ENCODE measurements around the gene PPM1J. TPM values are rescaled to one million over a fixed set of nuclear protein-coding genes. Genes with fewer than 3 reads are reported as not detected.

Gene PPM1J
- total RNA-seq, 1 donor from 2014 or later, result 1.6 TPM

- no peak for DNase-seq (ENCODE audit: low spot score)
- TF ChIP-seq, protein P1, sequence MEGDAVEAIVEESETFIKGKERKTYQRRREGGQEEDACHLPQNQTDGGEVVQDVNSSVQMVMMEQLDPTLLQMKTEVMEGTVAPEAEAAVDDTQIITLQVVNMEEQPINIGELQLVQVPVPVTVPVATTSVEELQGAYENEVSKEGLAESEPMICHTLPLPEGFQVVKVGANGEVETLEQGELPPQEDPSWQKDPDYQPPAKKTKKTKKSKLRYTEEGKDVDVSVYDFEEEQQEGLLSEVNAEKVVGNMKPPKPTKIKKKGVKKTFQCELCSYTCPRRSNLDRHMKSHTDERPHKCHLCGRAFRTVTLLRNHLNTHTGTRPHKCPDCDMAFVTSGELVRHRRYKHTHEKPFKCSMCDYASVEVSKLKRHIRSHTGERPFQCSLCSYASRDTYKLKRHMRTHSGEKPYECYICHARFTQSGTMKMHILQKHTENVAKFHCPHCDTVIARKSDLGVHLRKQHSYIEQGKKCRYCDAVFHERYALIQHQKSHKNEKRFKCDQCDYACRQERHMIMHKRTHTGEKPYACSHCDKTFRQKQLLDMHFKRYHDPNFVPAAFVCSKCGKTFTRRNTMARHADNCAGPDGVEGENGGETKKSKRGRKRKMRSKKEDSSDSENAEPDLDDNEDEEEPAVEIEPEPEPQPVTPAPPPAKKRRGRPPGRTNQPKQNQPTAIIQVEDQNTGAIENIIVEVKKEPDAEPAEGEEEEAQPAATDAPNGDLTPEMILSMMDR (IDR thresholded peaks at IDR 0.05; ENCODE audit: unreplicated experiment), result no peak
- H3K4me1 Mint-ChIP-seq (ENCODE audit: unreplicated experiment), result peaks cover 3% of the 10 kb centered on the region
- H3K27ac Mint-ChIP-seq (ENCODE audit: unreplicated experiment), result no peak overlapping the region
- H3K9me3 Mint-ChIP-seq (ENCODE audit: unreplicated experiment), result no peaks in the 10 kb centered on the region
- no peak overlapping the region for H3K4me3 Mint-ChIP-seq (ENCODE audit: unreplicated experiment)
- H3K27me3 Mint-ChIP-seq (ENCODE audit: unreplicated experiment), result peaks cover 11% of the 10 kb centered on the region
- peaks cover 24% of the 10 kb centered on the region for H3K36me3 Mint-ChIP-seq (ENCODE audit: low read depth, unreplicated experiment)
Measured at GRCh38 chr1:112692681-112693080, 22.5 kb downstream of the PPM1J start.

GRCh38 chr1:112689842-112690237 lies 25.3 kb downstream of the PPM1J start:
- Mint-ChIP-seq H3K4me1 (ENCODE audit: unreplicated experiment) (peaks cover 3% of the 10 kb centered on the region), H3K36me3 (ENCODE audit: low read depth, unreplicated experiment) (peaks cover 17% of the 10 kb centered on the region), H3K27ac (ENCODE audit: unreplicated experiment) (no peak overlapping the region), H3K4me3 (ENCODE audit: unreplicated experiment) (no peak overlapping the region), H3K9me3 (ENCODE audit: unreplicated experiment) (no peaks in the 10 kb centered on the region), H3K27me3 (ENCODE audit: unreplicated experiment) (peaks cover 2% of the 10 kb centered on the region)
- DNase-seq (ENCODE audit: low spot score), result no peak
- TF ChIP-seq, protein P1 (IDR thresholded peaks at IDR 0.05; ENCODE audit: unreplicated experiment), result no peak

- H3K27me3 Mint-ChIP-seq (ENCODE audit: unreplicated experiment), result peaks cover 2% of the 10 kb centered on the region
- H3K4me3 Mint-ChIP-seq (ENCODE audit: unreplicated experiment), result no peak overlapping the region
- TF ChIP-seq, protein P1 (IDR thresholded peaks at IDR 0.05; ENCODE audit: unreplicated experiment), result no peak
- no peaks in the 10 kb centered on the region for H3K9me3 Mint-ChIP-seq (ENCODE audit: unreplicated experiment)
- no peak for DNase-seq (ENCODE audit: low spot score)
- H3K4me1 Mint-ChIP-seq (ENCODE audit: unreplicated experiment), result peaks cover 3% of the 10 kb centered on the region
- H3K27ac Mint-ChIP-seq (ENCODE audit: unreplicated experiment), result no peak overlapping the region
- H3K36me3 Mint-ChIP-seq (ENCODE audit: low read depth, unreplicated experiment), result peaks cover 17% of the 10 kb centered on the region
Measured at GRCh38 chr1:112689196-112689841, 25.8 kb downstream of the PPM1J start.

DNA sequence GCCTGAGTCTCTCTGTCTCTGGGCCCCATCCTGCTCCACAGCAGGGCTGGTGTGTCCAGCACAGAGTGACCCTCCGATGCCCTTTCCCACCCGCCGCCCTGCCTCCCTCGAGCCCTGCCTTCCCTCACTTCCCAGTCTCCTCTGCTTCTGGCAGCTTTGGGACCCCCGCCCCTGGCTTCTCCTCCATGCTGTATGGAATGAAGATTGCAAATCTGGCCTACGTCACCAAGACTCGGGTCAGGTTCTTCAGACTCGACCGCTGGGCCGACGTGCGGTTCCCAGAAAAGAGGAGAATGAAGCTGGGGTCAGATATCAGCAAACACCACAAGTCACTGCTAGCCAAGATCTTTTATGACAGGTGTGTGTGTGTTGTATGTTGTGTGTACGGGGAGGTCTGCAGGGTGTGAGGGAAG lies 26.3 kb downstream of the PPM1J start:
- TF ChIP-seq, protein P1 (IDR thresholded peaks at IDR 0.05; ENCODE audit: unreplicated experiment), result no peak
- no peak for DNase-seq (ENCODE audit: low spot score)
- peaks cover 2% of the 10 kb centered on the region for H3K27me3 Mint-ChIP-seq (ENCODE audit: unreplicated experiment)
- no peak overlapping the region for H3K27ac Mint-ChIP-seq (ENCODE audit: unreplicated experiment)
- H3K4me3 Mint-ChIP-seq (ENCODE audit: unreplicated experiment), result no peak overlapping the region
- H3K9me3 Mint-ChIP-seq (ENCODE audit: unreplicated experiment), result no peaks in the 10 kb centered on the region
- H3K4me1 Mint-ChIP-seq (ENCODE audit: unreplicated experiment), result peaks cover 3% of the 10 kb centered on the region
- H3K36me3 Mint-ChIP-seq (ENCODE audit: low read depth, unreplicated experiment), result peaks cover 17% of the 10 kb centered on the region

DNA sequence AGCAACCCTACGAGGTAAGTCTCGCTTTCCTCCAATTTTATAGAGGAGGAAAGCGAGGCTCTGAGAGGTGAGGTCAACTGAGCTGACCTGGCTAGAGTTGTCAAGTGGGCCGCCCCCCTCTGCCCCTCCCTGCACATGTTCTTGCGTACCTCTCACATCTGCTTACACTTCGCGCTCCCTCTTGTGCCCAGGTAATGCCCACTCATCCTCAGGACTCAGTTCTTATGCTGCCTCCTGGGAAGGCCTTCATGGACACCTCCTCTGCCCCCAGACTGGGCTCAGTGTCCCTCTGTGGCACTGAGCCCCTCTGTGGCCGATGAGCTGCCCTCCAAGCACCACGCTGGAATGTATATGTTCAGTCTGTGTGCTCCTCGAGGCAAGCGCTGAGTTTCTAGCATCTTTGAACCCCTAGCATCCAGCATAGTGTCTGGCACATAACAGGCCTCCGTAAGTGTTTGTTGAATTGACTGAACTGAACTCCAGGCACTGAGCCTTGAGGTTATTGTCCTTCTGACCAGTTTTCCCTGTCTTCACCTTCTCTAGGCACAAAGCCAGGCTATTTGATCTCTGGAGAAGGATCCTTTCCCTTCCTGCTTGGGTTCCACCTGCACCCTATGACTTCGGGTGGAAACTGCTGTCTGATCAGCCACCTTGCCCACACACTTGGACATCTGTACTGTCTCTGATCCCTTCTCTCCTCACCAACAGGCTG lies 27.2 kb downstream of the PPM1J start:
- H3K27ac Mint-ChIP-seq (ENCODE audit: unreplicated experiment), result no peak overlapping the region
- peaks cover 2% of the 10 kb centered on the region for H3K27me3 Mint-ChIP-seq (ENCODE audit: unreplicated experiment)
- peaks cover 3% of the 10 kb centered on the region for H3K4me1 Mint-ChIP-seq (ENCODE audit: unreplicated experiment)
- no peak for DNase-seq (ENCODE audit: low spot score)
- peak overlapping the region; percentile 3 for H3K4me3 Mint-ChIP-seq (ENCODE audit: unreplicated experiment)
- peaks cover 14% of the 10 kb centered on the region for H3K36me3 Mint-ChIP-seq (ENCODE audit: low read depth, unreplicated experiment)
- TF ChIP-seq, protein P1 (IDR thresholded peaks at IDR 0.05; ENCODE audit: unreplicated experiment), result no peak
- H3K9me3 Mint-ChIP-seq (ENCODE audit: unreplicated experiment), result no peaks in the 10 kb centered on the region

All from endothelial cell (in vitro differentiated cells).